Left colon (tissue), 2 donors: ENCODE results near the gene CPSF7. TPM values are rescaled to one million over a fixed set of nuclear protein-coding genes. Genes with fewer than 3 reads are reported as not detected.
A peak's percentile ranks its signal among the peaks of the same experiment; 100 is the strongest.
"Not testable (repeated sequence)": the region's sequence is repeated elsewhere in the genome, so short reads cannot be mapped to it uniquely, and the experiment has no call there.

Experiments
- ATAC-seq: fragments of 200-7000 bp; cut with Tn5 transposase; one replicate; pipeline ENCODE4 v1.9.1; 2020; ENCODE audit warnings: mild to moderate bottlenecking, moderate library complexity
- DNase-seq, 2 donors: peaks; one replicate each; pipeline ENCODE4 v3.0.0-alpha.2; 2020
- intact Hi-C, 2 donors: fragments of 100-400 bp; cut with DNase I in 1 of 2; cut with micrococcal nuclease in 1 of 2; formaldehyde crosslinking; loops; one replicate each; pipeline versions ENCODE4 v1.11.2 to v1.14.0; 2022; cut with DNase I, micrococcal nuclease
- total RNA-seq, 2 donors: library from RNA; stranded (reverse); fragmentation: NEBNext Ultra II Directional; extraction: Animal tissue kit (Norgen Biotek cat#: 25700); gene quantifications; one replicate each; pipeline ENCODE4 v1.2.1, GENCODE V29; 2021
- donor health status: DM: no; HTN: no; CAD: no.
- donor health status: DM: yes; HTN: yes; CAD: no.

The CPSF7 gene
- total RNA-seq, 2 donors from 2014 or later = 58.1 to 59.0 TPM

- ATAC-seq (no peak), DNase-seq (no peak)
- intact Hi-C loops = no loop called here
Measured at GRCh38 chr11:61404641-61405040, 25.1 kb downstream of the CPSF7 start.

- ATAC-seq (no peak), DNase-seq (no peak)
- intact Hi-C loops = no loop called here
Measured at GRCh38 chr11:61404103-61404502, 25.7 kb downstream of the CPSF7 start.

- intact Hi-C loops = no loop called here
- ATAC-seq = no peak
- DNase-seq = no peak
Measured at GRCh38 chr11:61403658-61404057, 26.1 kb downstream of the CPSF7 start.

GRCh38 chr11:61401573-61401972, 28.2 kb downstream of the CPSF7 start:
- DNase-seq (no peak), ATAC-seq (no peak)
- intact Hi-C loops = no loop called here

GRCh38 chr11:61401173-61401572, 28.6 kb downstream of the CPSF7 start:
- ATAC-seq (peak; percentile 16), DNase-seq (no peak)
- intact Hi-C loops = no loop called here

- DNase-seq (no peak), ATAC-seq (peak; percentile 42)
- intact Hi-C loops = no loop called here
Measured at GRCh38 chr11:61392981-61393595, 36.7 kb downstream of the CPSF7 start.

- ATAC-seq (no peak), DNase-seq (no peak)
- intact Hi-C loops = no loop called here
Measured at GRCh38 chr11:61390161-61390560, 39.6 kb downstream of the CPSF7 start.

- DNase-seq = no peak
- ATAC-seq = peak; percentile 30
- intact Hi-C loops = loop anchor here (5.0 to 10.0 kb wide), 3 partner anchors 47 to 130 kb away; partner anchors contain the start of genes DDB1 (in 1 of the 2) and TKFC (in 1 of the 2)
Measured at GRCh38 chr11:61384271-61385242, 45.2 kb downstream of the CPSF7 start.

- DNase-seq, ATAC-seq: not testable (repeated sequence)
- intact Hi-C loops = loop anchor here (10.0 kb wide), 2 partner anchors 49 to 129 kb away; partner anchors contain the start of genes DDB1 (in 1 of the 2) and TKFC (in 1 of the 2)
Measured at GRCh38 chr11:61383859-61384258, 45.9 kb downstream of the CPSF7 start.

GRCh38 chr11:61380884-61381283, 48.9 kb downstream of the CPSF7 start:
- intact Hi-C loops = loop anchor here (10.0 kb wide), 2 partner anchors 46 to 126 kb away; partner anchors contain the start of genes DDB1 (in 1 of the 2) and TKFC (in 1 of the 2)
- ATAC-seq (peak; percentile 84), DNase-seq (no peak)

GRCh38 chr11:61378713-61379313, 51.0 kb downstream of the CPSF7 start:
- intact Hi-C loops = no loop called here
- DNase-seq (no peak), ATAC-seq (no peak)

- no peak for DNase-seq
- intact Hi-C loops = no loop called here
- ATAC-seq = no peak
Measured at GRCh38 chr11:61377461-61378160, 52.2 kb downstream of the CPSF7 start.

GRCh38 chr11:61375761-61376108, 54.0 kb downstream of the CPSF7 start:
- DNase-seq (no peak), ATAC-seq (peak; percentile 52)
- intact Hi-C loops = no loop called here

- DNase-seq = no peak
- intact Hi-C loops = no loop called here
- ATAC-seq = no peak
Measured at GRCh38 chr11:61372659-61373420, 56.9 kb downstream of the CPSF7 start.

- DNase-seq = no peak
- ATAC-seq = no peak
- intact Hi-C loops = no loop called here
Measured at GRCh38 chr11:61370349-61371005, 59.3 kb downstream of the CPSF7 start.

- intact Hi-C loops = no loop called here
- peak; percentile 38 for ATAC-seq
- DNase-seq = no peak
Measured at GRCh38 chr11:61369372-61370348, 60.1 kb downstream of the CPSF7 start.

- DNase-seq (no peak), ATAC-seq (no peak)
- intact Hi-C loops = no loop called here
Measured at GRCh38 chr11:61368646-61369045, 61.1 kb downstream of the CPSF7 start.
